Measurements from ENCODE around the gene APOLD1.
"Not testable (repeated sequence)": the region's sequence is repeated elsewhere in the genome, so short reads cannot be mapped to it uniquely, and the experiment has no call there.

The APOLD1 gene

GRCh38 chr12:12807517-12807903 is 22.1 kb downstream of the APOLD1 start:
- not testable (repeated sequence) for DNase-seq (ENCODE audit: low read depth in 1 of 2, low spot score in 1 of 2)

GRCh38 chr12:12807970-12808702 is 22.7 kb downstream of the APOLD1 start:
- DNase-seq (ENCODE audit: low read depth in 1 of 2, low spot score in 1 of 2): peak; percentile 11 to 33

- no peak for DNase-seq (ENCODE audit: low read depth in 1 of 2, low spot score in 1 of 2)
These were observed 25.1 kb downstream of the APOLD1 start for GRCh38 chr12:12810553-12811021.

- DNase-seq (ENCODE audit: low read depth in 1 of 2, low spot score in 1 of 2): no peak
These were observed 25.9 kb downstream of the APOLD1 start for GRCh38 chr12:12811343-12811742.

DNA sequence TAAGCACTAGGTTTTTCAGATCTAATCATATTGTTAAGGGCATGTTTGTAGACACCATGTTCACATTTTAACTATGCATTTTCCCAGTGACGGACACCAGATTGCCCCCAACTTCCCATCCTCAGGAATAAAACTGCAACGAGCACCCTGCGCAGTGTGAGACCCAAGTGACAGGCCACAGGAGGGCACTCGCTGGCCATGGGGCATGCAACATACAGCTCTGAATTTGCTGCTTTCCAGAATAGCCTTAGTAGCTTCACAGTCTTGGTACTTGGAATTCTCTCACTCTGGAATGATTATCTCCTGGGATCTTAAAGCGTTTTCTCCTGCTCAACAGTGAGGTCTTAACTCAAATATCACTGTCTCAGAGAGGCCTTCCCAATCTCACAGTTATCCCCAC is 26.7 kb downstream of the APOLD1 start:
- DNase-seq (ENCODE audit: low read depth in 1 of 2, low spot score in 1 of 2): no peak

DNA sequence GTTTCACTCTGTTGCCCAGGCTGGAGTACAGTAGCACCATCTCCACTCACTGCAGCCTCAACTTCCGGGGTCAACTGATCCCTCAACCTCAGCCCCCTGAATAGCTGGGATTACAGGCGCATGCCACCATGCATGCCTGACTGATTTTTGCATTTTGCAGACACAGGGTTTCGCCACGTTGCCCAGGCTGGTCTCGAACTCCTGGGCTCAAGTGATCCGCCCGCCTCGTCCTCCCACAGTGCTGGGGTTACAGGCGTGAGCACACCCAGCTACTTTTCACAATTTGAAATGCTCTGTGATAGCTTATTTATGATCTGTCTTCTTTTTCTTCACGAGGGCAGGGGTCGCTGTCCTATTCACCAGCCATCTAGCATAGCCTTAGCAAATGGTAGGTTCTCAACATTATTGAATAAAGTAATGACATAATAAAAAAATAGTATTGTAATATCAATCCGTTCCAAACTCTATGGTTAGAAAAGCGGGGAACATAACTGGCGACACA is 27.2 kb downstream of the APOLD1 start:
- no peak for DNase-seq (ENCODE audit: low read depth in 1 of 2, low spot score in 1 of 2)

- peak; percentile 94 to 98 for DNase-seq (ENCODE audit: low read depth in 1 of 2, low spot score in 1 of 2)
These were observed 28.0 kb downstream of the APOLD1 start, which contains the start of gene DDX47 for GRCh38 chr12:12813120-12814101. Gene DDX47 (plus strand): TSS chr12:12813346. CDS start chr12:12813368, 22 bp downstream.

GRCh38 chr12:12817616-12818015 is 32.2 kb downstream of the APOLD1 start:
- no peak for DNase-seq (ENCODE audit: low read depth in 1 of 2, low spot score in 1 of 2)

- no peak for DNase-seq (ENCODE audit: low read depth in 1 of 2, low spot score in 1 of 2)
These were observed 33.2 kb downstream of the APOLD1 start for GRCh38 chr12:12818701-12819100.

GRCh38 chr12:12819221-12819620 is 33.8 kb downstream of the APOLD1 start:
- DNase-seq (ENCODE audit: low read depth in 1 of 2, low spot score in 1 of 2): no peak

- DNase-seq (ENCODE audit: low read depth in 1 of 2, low spot score in 1 of 2): no peak
These were observed 34.4 kb downstream of the APOLD1 start for GRCh38 chr12:12819752-12820311.

DNA sequence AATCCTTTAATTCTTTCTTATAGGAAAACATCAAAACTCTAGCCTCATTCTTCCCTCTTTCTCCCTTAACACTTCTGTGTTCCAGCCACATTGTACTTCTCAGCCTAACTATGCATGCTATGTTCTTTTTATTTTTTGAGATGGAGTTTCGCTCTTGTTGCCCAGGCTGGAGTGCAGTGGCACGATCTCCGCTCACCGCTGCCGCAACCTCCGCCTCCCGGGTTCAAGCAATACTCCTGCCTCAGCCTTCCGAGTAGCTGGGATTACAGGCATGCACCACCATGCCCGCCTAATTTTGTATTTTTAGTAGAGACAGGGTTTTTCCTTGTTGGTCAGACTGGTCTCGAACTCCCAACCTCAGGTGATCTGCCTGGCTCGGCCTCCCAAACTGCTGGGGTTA is 34.9 kb downstream of the APOLD1 start:
- not testable (repeated sequence) for DNase-seq (ENCODE audit: low read depth in 1 of 2, low spot score in 1 of 2)

- DNase-seq (ENCODE audit: low read depth in 1 of 2, low spot score in 1 of 2): no peak
These were observed 36.5 kb downstream of the APOLD1 start for GRCh38 chr12:12821975-12822374.

DNA sequence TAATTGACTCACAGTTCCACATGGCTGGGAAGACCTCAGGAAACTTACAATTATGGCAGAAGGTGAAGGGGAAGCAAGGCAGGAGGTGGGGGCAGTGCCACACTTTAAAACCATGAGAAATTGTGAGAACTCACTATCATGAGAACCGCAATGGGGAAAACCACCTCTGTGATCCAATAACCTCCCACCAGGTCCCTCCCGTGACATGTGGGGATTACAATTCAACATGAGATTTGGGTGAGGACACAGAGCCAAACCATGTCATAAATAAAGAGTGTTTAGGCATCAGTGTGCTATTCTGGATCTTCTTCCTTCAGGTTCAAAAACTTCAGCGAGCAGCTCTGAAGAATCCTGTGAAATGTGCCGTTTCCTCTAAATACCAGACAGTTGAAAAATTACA is 37.4 kb downstream of the APOLD1 start:
- no peak for DNase-seq (ENCODE audit: low read depth in 1 of 2, low spot score in 1 of 2)

- no peak for DNase-seq (ENCODE audit: low read depth in 1 of 2, low spot score in 1 of 2)
These were observed 37.8 kb downstream of the APOLD1 start for GRCh38 chr12:12823300-12823699.

GRCh38 chr12:12823811-12824210 is 38.4 kb downstream of the APOLD1 start:
- DNase-seq (ENCODE audit: low read depth in 1 of 2, low spot score in 1 of 2): no peak

DNA sequence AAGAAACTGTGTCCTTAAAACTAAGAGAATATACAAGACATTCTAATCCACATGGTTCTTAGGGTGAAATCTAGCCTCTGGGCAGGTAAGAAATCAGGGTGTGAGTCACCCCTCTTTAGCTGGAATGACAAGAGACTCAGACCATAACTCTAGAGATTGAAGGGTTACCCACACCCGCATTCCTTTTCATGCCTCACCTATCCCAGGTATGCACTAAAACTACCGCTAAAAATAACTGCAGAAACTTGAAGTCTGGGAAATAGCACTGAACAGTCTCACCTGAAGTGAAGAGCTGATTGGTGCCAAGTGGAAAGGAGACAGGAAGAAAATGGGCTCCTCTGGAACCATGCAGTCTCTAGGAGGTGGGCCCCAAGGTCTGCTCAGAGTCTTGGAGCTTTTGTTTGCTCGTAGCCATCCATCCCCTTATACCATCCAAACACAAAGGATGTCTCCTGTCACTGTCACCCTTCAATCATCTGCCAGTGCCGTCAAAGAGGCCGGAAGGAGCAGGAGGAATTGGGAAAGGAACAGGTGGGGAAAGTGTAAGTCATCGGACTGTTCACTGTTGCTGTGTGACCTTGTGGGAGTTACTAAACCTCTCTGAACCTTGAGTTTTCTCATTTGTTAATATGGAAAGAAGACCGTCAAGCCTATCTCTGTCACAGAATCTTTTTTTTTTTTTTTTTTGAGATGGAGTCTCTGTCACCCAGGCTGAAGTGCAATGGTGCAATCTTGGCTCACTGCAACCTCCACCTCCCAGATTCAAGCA is 50.1 kb downstream of the APOLD1 start:
- no peak for DNase-seq (ENCODE audit: low read depth in 1 of 2, low spot score in 1 of 2)

GRCh38 chr12:12836571-12836970 is 51.1 kb downstream of the APOLD1 start:
- DNase-seq (ENCODE audit: low read depth in 1 of 2, low spot score in 1 of 2): no peak

- peak in 1 of 2 donors; percentile 20 for DNase-seq (ENCODE audit: low read depth in 1 of 2, low spot score in 1 of 2)
These were observed 51.8 kb downstream of the APOLD1 start for GRCh38 chr12:12837025-12837812.

DNA sequence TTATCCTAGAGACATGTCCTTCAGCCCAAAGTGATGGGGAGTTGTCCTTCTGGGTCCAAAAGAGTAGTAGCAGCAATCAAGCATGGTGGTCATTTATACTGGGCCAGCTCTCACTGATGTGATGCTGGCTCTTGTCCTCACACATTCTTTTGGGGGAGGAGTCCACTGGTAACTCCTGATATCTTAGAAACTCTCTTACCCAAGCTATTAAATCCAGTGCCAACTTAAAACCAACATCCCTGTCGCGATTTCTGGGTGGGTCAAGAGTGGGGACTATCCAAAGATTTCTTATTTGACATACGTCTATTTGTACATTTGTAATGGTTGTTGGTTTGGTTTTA is 52.3 kb downstream of the APOLD1 start:
- DNase-seq (ENCODE audit: low read depth in 1 of 2, low spot score in 1 of 2): no peak

All from activated T-helper 1 cell treated with anti-CD3 and anti-CD28 coated beads, Interleukin-2, amount 50 U/mL, for 16 hours (primary cell).